Stimulated activated CD4-positive, alpha-beta T cell treated with anti-CD3 and anti-CD28 coated beads, Interleukin-12 subunit alpha, Interleukin-12 subunit beta, amount 100 ng/mL, for 24 hours (primary cell): ENCODE measurements around the gene ZSCAN10.
A peak's percentile ranks its signal among the peaks of the same experiment; 100 is the strongest.

Experiments
- DNase-seq, 2 experiments: peaks; one replicate each; pipeline ENCODE4 v3.0.0-alpha.2; 2020; ENCODE audit warnings: low read depth in 2 of 2

The ZSCAN10 gene

DNA sequence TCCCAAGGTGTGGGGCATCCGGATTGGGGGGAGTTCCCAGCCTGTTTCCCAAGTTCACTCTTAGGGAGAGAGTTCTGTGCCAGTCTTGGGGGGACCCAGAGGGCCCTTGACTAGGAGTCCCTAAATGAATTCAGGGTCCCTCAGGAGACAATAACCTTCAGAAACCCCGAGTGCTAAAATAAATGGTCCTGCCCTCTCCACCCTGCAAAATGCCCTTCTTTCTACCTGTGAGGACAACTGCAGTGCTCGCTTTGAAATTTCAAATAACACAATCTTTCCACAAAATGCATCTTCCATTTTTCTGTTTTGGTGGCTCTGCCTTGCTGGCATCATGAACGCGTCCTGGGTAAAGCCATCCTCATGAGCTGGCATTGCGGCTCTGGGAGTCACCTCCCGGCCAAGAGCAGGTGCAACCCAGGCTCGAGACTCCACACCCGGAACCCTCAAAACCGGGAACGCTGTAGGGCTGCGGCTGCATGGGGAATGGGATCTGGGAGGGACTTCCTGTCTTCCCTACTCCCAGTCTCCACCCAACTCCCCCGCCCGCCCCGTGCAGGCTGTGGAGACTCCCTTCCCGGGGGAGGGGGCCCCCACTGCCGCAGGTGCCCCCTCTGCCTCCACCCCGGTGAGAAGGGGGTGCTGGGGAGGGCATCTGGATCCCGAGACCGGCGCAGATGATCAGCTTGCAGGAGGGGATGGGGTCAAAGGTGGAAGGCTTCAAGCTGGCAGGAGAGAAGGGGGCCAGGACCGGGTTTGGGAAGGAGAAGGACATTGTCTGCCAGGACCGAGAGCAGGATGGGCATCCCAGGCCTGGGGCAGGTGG, 13.2 kb upstream of the ZSCAN10 start, which contains the start of gene ZNF205:
ZNF205 (plus strand) TSS at position 529 of the 823 bp plus-strand sequence. CDS start 845 bp downstream, outside the sequence.
- no peak for DNase-seq

DNA sequence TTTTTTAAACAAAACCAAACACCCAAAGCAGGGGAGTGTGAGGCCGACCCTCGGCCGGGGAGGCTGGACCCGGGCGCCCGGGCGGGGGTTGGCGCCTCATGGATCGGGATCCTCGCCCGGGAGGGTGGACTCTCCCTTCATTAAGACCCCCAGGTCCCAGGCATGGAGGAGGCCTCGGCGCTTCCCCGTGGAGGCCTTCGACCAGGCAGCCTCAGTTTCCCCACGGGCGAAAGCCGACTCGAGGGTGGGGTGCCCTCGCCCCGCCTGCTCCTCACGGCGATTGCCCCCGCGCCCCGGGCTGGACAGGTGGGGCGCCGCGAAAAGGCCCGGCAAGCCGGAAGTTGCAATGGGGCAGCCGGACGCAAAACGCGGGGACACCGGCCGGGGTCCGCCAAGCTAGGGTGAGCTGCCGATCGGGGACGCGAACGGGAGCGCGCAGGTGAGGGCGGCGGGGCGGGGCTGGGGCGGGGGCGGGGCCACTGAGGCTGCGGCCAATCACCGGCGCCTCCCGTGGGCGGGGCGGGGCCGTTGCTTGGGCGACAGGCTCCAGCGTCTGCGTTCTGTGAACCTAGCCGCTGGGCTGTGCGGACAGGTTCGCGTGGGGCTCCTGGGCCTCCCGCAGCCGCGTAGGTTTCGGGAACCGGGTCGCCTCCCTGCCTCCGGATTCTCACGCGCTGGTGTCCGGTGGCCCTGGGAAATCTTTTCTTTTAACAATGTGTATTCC, 7.3 kb upstream of the ZSCAN10 start:
- peak; percentile 79 to 87 for DNase-seq

DNA sequence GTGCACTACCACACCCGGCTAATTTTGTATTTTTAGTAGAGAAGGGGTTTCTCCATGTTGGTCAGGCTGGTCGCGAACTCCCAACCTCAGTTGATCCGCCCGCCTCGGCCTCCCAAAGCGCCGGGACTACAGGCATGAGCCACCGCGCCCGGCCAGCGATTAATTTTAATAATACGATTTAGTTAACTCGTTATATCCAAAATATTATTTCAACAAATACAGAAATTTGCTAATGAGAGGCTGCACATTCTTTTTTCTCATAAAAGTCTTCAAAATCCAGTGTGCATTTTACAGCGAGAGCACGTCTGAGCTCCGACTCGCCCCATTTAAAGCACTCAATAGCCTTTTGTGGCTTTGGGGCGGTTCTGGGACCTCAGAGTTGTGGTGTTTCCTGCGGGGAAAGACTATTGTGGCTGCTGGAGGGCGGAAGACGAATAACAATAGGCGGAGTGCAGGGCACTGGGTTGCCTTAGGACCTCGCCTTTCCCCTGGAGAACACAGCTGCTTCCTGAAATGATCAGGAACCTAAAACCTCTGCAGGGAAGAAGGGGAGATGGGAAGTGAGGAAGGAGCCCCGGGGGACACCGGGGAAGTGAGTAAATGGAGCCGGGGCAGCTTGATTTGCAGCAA, 2.9 kb upstream of the ZSCAN10 start:
- no peak for DNase-seq

DNA sequence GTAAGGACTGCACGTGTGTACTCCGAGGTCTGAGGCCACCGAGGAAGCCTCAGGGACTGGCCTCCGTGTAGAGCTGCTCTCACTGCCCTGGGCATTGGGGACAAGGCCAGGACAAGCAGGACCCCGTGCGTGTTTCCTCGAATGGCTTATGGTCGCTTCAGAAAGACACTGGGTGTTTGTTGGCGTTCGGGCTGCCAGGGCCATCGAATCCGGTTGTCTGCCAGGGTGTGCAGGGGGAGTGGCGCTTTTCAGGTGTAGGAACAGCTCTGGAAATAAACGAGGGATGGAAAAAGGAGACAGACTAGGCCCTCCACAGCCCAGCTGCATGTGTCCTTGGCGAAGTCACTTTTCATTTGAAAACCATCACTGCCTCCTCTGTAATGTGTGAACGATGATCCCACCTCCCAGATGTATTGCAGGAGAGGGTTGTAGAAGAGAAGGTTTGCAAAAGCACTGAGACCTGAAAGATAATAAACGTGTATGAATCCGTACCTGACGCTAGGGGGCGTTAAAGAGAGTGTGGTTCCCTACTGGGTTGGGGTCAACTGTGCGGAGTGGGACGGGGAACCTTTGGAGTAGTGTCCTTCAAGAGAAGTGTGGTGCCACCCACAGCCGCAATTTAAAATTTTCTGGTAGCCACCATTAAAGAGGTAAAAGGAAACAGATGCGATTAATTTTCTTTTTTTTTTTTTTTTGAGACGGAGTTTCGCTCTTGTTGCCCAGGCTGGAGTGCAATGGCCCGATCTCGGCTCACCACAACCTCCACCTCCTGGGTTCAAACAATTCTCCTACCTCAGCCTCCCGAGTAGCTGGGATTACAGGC, 2.1 kb upstream of the ZSCAN10 start:
- peak in 1 of 2 experiments; percentile 32 for DNase-seq

DNA sequence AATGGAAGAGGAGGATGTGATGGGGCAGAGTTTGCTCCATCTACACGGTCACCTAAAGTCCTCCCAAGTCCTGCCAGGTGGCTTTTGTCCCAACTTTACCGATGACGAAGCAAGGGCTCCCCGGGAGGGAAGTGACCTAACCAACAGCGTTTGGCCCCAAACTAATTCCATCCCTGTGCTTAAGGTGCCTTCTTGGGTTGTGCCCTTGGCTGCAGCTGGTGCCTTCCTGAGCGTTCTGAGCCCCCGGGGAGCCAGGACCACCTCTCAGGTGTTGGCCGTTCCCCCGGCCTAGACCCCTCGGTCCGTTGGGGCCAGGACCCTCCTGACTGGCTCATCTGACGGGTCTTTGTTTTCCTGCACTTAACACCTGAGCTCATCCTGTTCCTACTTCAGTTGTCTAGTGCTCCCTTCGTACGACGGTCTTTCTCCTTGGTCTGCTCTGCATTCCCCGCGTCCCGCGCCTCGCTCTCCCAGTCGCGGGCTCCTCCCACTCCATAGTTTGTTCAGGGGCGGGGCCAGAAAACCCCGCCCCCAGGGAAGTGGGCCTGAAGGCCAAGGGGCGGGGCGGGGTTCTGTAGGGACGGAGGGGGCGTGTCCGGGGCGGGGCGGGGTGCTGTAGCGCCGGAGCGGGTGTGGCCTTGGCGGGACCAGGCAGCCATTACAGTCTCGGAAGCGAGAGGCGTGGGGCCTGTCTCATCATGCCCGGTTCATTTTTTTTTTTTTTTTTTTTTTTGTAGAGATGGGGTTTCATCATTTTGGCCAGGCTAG, 822 bp upstream of the ZSCAN10 start:
- peak; percentile 87 to 93 for DNase-seq

DNA sequence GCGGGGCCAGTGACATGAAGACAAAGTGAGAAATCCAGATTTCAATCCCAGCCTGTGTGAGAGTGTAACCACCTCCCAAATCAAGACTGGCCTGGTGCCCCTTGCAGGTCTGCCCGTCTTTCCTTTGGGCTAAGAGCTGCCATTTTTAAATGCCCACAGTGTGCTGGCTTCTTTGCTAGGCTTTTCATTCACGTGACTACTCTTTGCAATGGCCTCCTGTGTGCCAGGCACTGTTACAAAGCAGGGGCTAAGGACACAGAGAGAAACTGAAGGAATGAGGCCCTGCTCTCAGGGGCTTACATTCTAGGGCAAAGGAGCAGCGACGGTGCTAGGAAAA, 269 bp upstream of the ZSCAN10 start:
- DNase-seq = no peak

DNA sequence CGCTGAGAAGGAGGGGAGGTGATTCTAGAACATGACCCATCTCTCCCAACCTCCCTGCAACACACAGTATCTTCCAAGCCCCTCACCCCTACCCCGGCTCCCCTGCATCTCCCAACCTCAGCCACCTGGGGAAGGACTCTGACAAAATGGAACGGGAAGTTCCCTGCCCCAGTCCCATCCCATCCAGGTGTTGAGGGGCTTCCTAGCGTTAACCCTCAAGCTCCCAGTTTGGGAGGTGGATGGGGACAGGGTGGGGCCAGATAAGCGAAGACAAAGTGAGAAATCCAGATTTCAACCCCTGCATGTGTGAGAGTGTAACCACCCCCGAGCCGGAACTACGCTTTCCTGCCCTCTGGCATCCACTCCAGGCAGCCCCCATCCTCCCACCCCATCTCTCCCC, 1.8 kb downstream of the ZSCAN10 start:
- no peak for DNase-seq

DNA sequence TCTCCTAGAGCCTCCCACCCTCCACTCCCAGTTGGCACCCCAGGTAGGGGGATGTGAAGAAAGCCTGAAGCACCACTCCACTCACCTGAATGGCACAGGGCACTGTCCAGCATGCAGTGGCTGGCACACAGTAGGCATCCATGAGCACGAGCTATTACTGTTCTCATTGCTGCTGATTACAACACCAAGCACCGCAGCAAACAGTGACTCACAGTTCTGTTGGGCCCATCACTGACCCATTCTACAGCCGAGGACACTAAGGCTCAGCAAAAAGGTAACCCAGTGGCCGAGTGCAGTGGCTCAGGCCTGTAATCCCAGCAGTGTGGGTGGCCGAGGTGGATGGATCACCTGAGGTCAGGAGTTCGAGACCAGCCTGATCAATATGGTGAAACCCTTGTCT, 2.7 kb downstream of the ZSCAN10 start:
- DNase-seq = no peak

DNA sequence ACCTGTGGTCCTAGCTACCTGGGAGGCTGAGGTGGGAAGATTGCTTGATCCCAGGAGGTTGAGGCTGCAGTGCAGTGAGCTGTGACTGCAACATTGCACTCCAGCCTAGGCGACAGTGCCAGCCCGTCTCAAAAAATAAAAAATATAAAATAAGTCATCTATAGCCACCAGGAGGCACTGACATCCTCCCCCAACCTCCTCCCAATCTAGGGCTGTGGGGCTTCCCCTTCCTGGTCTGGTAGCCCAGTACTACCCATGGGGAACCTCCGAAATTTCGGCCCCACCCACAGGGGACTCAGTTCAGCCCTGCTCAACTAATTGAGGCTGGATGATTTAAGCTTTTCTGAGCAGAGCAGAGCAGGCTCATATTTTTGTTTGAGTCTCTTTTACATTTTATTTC, 3.2 kb downstream of the ZSCAN10 start:
- DNase-seq = peak in 1 of 2 experiments; percentile 52

DNA sequence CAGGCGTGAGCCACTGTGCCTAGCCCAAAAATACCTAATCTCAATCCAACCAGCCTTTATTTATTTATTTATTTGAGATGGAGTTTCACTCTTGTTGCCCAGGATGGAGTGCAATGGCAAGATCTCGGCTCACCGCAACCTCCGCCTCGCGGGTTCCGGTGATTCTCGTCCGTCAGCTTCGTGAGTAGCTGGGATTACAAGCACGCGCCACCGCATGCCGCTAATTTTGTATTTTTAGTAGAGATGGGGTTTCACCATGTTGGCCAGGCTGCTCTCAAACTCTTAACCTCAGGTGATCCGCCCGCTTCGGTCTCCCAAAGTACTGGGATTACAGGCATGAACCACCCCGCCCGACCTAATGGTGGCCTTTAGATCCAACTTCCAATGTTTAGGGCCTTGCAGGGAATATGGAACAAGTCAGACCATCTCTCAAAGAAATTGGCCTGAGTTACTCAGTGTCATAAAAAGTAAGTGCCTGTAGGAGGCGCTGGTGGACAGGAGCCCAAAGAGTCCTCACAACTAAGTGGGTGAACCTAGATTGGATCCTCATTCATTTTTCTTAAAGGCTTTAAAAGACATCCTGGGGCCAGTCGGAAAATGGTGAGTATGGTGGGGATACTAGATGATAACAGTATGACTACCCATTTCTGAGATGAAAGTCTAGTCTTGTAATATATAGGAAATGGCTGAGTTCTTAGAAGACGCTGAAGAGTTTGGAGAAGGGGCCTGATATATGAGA, 4.6 kb downstream of the ZSCAN10 start:
- no peak for DNase-seq

DNA sequence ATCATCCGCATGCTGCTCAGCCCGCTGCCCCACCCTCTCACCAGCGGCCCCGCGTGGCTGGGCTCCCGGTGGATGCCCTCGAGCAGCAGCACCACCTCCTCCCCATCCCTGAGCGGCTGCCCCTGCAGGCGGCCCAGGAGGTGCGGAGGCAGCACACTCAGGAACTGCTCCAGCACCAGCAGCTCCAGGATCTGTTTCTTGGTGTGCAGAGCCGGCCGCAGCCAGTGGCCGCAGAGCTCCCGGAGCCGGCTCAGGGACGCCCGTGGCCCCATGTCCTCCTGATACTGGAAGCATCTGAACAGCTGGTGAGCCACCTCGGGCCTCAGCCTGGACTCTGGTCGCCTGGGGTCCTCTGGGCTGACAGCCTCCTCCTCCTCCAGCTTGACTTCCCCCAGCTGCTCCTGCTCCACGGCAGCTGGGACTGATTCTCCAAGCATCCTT, 6.6 kb downstream of the ZSCAN10 start:
- DNase-seq = no peak

DNA sequence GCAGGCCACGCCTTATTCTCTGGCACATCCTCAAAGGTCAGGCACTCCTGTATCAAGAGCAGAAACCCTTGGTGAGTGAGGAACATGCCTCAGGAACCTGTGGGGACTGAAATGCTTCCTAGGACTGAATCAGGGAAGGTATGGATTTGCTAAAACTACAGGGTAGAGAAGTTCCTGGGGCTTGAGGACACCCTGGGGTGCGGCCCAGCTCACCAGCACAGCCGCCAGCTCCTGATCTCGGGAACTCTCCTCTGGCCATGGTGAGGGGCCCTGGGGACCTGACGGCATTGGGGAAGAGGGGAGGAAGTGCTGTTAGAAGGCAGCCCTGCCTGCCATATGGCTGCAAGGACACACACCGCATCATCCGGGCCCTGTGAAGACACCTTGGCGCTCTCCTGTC, 7.5 kb downstream of the ZSCAN10 start:
- DNase-seq = no peak

DNA sequence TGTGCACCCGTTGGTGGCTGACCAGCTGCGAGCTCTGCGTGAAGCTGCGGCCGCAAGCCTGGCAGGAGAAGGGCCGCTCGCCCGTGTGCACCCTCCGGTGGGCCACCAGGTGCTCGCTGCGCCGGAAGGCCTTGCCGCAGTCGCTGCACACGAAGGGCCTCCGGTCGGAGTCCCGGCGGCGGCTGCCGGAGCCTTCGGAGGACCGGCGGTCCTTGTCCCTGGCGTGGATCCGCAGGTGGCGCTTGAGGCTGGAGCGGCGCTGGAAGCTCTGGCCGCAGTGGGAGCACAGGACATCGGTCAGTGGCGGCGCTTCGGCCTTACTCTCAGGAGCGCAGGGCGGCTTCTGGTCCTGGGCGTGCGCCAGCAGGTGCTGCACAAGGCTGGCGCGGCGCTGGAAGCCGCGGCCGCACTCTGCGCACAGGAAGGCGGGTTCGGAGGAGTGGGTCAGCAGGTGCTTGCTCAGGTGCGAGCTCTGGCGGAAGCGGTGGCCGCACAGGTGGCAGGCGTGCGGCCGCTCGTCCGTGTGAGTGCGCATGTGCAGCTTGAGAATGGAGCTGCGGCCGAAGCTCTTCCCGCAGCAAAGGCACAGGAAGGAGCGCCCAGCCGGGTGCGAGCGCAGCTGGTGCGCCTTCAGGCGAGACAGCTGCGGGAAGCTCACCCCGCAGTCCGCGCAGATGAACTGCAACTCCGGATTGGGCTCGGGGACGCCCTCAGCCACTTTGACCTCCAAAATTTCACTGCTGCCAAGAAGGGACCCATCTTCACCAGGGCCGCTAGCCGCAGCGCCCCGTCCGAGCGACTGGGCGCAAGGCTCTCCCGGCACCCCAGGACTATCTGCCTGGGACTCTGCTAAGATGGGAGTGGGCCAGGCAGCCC, 9.1 kb downstream of the ZSCAN10 start:
- DNase-seq = no peak

DNA sequence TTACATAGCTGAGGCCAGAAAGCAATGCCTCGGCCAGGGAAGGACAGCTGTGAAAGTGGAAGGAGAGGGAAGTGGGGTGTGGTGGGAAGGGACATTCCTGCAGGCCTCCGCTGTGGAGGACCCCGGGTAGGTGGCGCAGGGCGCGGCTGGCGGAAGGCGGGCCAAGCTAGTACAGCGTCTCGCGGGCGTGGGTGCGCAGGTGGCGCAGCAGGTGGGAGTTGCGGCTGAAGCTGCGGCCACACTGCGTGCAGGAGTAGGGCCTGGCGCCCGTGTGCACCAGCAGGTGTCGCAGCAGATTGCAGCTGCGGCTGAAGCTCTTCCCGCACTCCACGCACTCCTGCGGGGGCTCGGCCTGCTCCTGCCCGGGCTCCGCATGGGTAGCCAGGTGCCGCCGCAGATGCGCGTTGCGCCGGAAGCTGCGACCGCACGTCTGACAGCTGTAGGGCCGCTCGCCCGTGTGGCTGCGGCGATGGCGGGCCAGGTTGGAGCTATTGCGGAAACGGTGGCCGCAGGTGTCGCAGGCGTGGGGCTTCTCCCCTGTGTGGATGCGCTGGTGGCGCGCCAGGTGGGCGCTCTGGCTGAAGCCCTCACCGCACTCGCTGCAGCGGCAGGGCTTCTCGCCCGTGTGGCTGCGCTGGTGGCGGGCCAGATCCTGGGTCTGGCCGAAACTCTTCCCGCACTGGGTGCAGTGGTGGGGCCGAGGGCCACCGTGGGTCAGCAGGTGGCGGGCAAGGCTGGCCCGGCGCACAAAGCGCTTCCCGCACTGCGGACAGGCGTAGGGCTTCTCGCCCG, 10.0 kb downstream of the ZSCAN10 start:
- no peak for DNase-seq

DNA sequence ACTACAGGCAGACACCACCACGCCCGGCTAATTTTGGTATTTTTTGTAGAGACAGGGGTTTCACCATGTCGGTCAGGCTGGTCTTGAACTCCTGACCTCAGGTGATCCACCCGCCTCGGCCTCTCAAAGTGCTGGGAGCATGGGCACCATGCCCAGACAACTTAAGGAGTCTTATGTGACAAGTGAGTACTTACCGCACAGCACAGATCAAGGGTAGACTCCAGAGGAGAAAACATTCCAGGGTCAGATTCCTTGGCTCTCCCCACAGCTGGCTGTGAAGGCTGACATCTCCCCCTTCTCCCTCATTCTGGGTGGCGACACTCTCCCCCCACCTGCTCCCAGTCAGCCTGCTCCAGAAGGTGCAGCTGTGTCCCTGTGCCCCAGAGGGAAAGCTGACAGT, 10.6 kb downstream of the ZSCAN10 start:
- no peak for DNase-seq

DNA sequence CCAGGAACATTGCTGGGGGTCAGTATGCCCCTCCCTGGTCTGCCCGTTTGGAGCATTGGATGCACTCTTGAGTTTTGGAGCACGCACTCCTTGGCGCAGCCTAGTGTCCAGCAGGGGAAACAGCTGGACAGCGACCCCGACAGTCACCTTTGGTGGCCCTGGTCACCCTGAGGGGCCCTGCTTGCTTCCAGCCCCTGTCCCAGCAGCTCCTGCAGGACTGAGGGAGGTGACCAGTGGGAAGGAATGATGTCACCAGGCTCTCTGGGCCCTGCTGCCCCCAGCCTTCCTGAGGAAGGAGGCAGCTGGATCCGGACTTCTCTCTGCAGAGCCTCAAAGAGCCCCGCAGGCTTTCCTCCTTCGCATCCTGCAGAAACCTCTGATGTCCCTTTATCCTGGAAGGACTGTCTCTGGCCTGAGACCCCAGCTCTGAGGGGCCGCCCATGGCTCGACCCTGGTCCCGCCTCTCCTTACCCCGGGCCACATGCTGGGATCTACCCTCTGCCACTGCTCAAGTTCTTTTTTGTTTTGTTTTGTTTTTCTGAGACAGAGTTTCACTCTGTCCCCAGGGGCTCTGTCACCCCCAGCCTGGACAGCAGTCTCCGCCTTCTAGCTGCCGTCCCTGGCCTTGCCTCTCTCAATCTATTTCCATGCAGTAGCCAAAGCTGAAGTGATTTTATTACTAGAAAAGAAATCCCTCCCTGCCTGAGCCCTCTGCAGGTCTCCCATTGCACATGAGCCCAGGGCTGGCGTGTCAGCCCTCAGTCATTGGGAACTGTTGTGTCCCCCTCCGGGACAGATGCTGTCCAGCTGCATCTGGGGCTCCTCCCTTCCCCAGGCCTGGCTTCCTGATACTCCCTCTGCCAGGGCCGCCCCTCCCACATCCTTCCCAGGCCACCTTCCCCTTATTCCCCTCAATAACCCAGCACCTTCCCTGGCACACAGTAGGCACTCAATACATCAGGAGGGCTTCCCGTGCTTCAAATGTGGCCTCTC, 11.6 kb downstream of the ZSCAN10 start:
- no peak for DNase-seq

DNA sequence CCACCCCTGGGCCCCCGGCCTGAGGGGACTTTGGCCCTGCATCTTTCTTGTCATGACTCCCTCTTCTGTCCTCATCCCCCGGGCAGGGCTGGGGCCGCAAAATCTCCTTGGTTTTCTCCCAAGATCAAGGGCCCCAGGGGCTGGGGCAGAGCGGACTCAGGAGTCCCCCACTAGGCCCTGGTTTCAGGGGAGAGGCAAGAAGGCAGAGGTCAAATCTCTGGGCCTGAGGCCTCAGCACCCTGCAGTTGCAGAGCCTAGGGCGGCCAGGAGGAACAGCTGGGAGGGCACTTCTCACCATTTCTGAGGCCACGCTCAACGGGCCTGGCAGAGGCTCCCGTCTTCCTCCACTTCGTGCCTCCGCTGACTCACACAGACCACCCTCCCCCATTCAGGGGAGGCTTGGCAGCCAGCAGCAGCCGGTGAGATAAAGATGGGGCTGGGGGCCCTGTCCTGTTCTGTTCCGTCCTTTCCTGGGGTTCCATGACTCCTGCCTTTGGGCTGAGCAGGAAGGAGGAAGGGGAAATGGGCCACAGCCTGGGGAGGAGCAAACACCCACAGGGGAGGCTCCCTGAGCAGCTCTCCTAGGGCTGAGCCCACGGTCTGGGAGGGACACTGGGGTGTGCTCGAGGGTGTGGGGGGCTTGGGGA, 12.4 kb downstream of the ZSCAN10 start:
- no peak for DNase-seq
